ENCODE results near the gene GALNS. TPM values are rescaled to one million over a fixed set of nuclear protein-coding genes. Genes with fewer than 3 reads are reported as not detected.

Gene GALNS
- total RNA-seq, 1 experiment from 2014 or later: 62.3 TPM

- TF ChIP-seq EZH2 (IDR thresholded peaks at IDR 0.05; ENCODE audit: low read depth) (no peak), CTCF (conservative IDR thresholded peaks at IDR 0.05) (no peak)
- Histone ChIP-seq H3K9me2 (ENCODE audit: insufficient read depth) (no peaks in the 10 kb centered on the region), H3K79me2 (ENCODE audit: low read depth) (no peaks in the 10 kb centered on the region), H3K27me3 (ENCODE audit: insufficient read depth, low read depth) (no peaks in the 10 kb centered on the region), H3K36me3 (ENCODE audit: low read depth) (no peaks in the 10 kb centered on the region), H3K9me3 (ENCODE audit: insufficient read depth, low read depth) (no peaks in the 10 kb centered on the region), H3K4me1 (replicated peaks; ENCODE audit: insufficient read depth) (no peaks in the 10 kb centered on the region), H3K4me2 (no peak overlapping the region), H3K4me3 (no peak overlapping the region), H3F3A (ENCODE audit: insufficient read depth, low read depth) (no peaks in the 10 kb centered on the region), H4K20me1 (ENCODE audit: insufficient read depth) (no peaks in the 10 kb centered on the region), H3K27ac (no peak overlapping the region), H2AFZ (no peak overlapping the region)
- intact Hi-C loops (cut with micrococcal nuclease; ENCODE audit: unreplicated experiment): no loop called here
- BruUV-seq (replicated peaks): no TSS peak
- ChIA-PET POLR2A (ENCODE audit: unreplicated experiment) (no interaction called here), CTCF (no interaction called here)
- DNase-seq: no peak
Measured at GRCh38 chr16:88835818-88836217, 20.9 kb downstream of the GALNS start.

DNA sequence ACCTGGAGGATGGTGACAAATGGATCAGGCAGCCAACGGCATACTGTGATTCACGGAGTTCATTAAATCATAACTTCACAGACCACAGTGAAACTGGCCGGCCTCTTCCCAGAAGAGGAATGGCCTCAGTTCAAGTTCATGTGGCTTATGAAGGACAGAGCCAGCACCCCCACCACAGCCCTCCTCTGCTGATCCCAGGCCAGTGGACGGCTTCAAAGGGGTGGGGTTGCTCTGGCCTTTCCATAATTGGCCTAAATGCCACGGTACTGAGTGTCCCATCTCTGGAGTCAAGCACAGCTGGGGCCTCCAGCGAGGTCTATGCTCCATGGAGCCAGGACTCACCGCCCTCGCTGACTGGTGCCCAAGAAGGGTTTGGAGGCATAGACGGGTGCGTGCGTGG, 21.4 kb downstream of the GALNS start:
- no peaks in the 10 kb centered on the region for H3K79me2 ChIP-seq (ENCODE audit: low read depth)
- DNase-seq: no peak
- no peaks in the 10 kb centered on the region for H3K36me3 ChIP-seq (ENCODE audit: low read depth)
- H2AFZ ChIP-seq: no peak overlapping the region
- H3K27ac ChIP-seq: no peak overlapping the region
- no peaks in the 10 kb centered on the region for H3K27me3 ChIP-seq (ENCODE audit: insufficient read depth, low read depth)
- intact Hi-C loops (cut with micrococcal nuclease; ENCODE audit: unreplicated experiment): no loop called here
- H3K9me3 ChIP-seq (ENCODE audit: insufficient read depth, low read depth): no peaks in the 10 kb centered on the region
- ChIA-PET CTCF (no interaction called here), POLR2A (ENCODE audit: unreplicated experiment) (no interaction called here)
- H3K4me3 ChIP-seq: no peak overlapping the region
- no peaks in the 10 kb centered on the region for H3K9me2 ChIP-seq (ENCODE audit: insufficient read depth)
- H3K4me1 ChIP-seq (replicated peaks; ENCODE audit: insufficient read depth): no peaks in the 10 kb centered on the region
- H3K4me2 ChIP-seq: no peak overlapping the region
- TF ChIP-seq CTCF (conservative IDR thresholded peaks at IDR 0.05): no peak
- TF ChIP-seq EZH2 (IDR thresholded peaks at IDR 0.05; ENCODE audit: low read depth): no peak
- no TSS peak for BruUV-seq (replicated peaks)
- H3F3A ChIP-seq (ENCODE audit: insufficient read depth, low read depth): no peaks in the 10 kb centered on the region
- H4K20me1 ChIP-seq (ENCODE audit: insufficient read depth): no peaks in the 10 kb centered on the region

- H3K9me3 ChIP-seq (ENCODE audit: insufficient read depth, low read depth): no peaks in the 10 kb centered on the region
- no peak overlapping the region for H3K4me3 ChIP-seq
- H3K27me3 ChIP-seq (ENCODE audit: insufficient read depth, low read depth): no peaks in the 10 kb centered on the region
- DNase-seq: no peak
- H3K79me2 ChIP-seq (ENCODE audit: low read depth): no peaks in the 10 kb centered on the region
- ChIA-PET CTCF (no interaction called here), POLR2A (ENCODE audit: unreplicated experiment) (no interaction called here)
- no peak overlapping the region for H3K4me2 ChIP-seq
- H2AFZ ChIP-seq: no peak overlapping the region
- no peaks in the 10 kb centered on the region for H3F3A ChIP-seq (ENCODE audit: insufficient read depth, low read depth)
- BruUV-seq (replicated peaks): no TSS peak
- intact Hi-C loops (cut with micrococcal nuclease; ENCODE audit: unreplicated experiment): no loop called here
- no peaks in the 10 kb centered on the region for H3K9me2 ChIP-seq (ENCODE audit: insufficient read depth)
- no peaks in the 10 kb centered on the region for H3K36me3 ChIP-seq (ENCODE audit: low read depth)
- H3K4me1 ChIP-seq (replicated peaks; ENCODE audit: insufficient read depth): no peaks in the 10 kb centered on the region
- H4K20me1 ChIP-seq (ENCODE audit: insufficient read depth): no peaks in the 10 kb centered on the region
- no peak overlapping the region for H3K27ac ChIP-seq
- TF ChIP-seq EZH2 (IDR thresholded peaks at IDR 0.05; ENCODE audit: low read depth) (no peak), CTCF (conservative IDR thresholded peaks at IDR 0.05) (no peak)
Measured at GRCh38 chr16:88834670-88835069, 22.1 kb downstream of the GALNS start.
